Vagina (tissue), 2 donors: ENCODE data around the gene PANX1. TPM values are rescaled to one million over a fixed set of nuclear protein-coding genes. Genes with fewer than 3 reads are reported as not detected.
"Not testable (repeated sequence)": the region's sequence is repeated elsewhere in the genome, so short reads cannot be mapped to it uniquely, and the experiment has no call there.

Experiments
- DNase-seq, 2 donors: peaks; one replicate each; pipeline ENCODE4 v3.0.0-alpha.2; 2017; ENCODE audit errors: extremely low spot score in 2 of 2
- H3K27ac ChIP-seq: fragments of 200-600 bp; sonication (generic); one replicate; pipeline ENCODE4 v1.5.1; 2019
- H3K27me3 ChIP-seq: fragments of 200-600 bp; sonication (generic); one replicate; pipeline ENCODE4 v1.5.1; 2019
- H3K36me3 ChIP-seq, 2 donors: fragments of 200-600 bp; sonication (generic); one replicate each; pipeline ENCODE4 v1.5.1; 2017 to 2019
- H3K4me1 ChIP-seq: fragments of 200-600 bp; sonication (generic); one replicate; pipeline ENCODE4 v1.5.1; 2019
- H3K4me3 ChIP-seq, 2 donors: fragments of 200-600 bp; sonication (generic); 1 replicate in 1 of 2; 2 replicates in 1 of 2; pipeline ENCODE4 v1.5.1; 2016 to 2019
- H3K9me3 ChIP-seq: fragments of 200-600 bp; sonication (generic); one replicate; pipeline ENCODE4 v1.5.1; 2019
- CTCF ChIP-seq, 3 experiments: fragments of 450-650 bp in 2 of 3; fragments of 200-600 bp in 1 of 3; sonication (generic) in 1 of 3; IDR thresholded peaks; one replicate each; pipeline ENCODE4 v1.5.1; 2017 to 2019; ENCODE audit warnings: antibody characterized with exemption in 3 of 3, mild to moderate bottlenecking in 2 of 3, moderate library complexity in 2 of 3
- POLR2A ChIP-seq, 2 donors: fragments of 450-650 bp; IDR thresholded peaks; one replicate each; pipeline ENCODE4 v1.6.1; 2017; ENCODE audit warnings: antibody characterized with exemption in 2 of 2, mild to moderate bottlenecking in 2 of 2, moderate library complexity in 2 of 2
- POLR2AphosphoS5 ChIP-seq, 2 donors: sonication (generic); formaldehyde crosslinking; IDR thresholded peaks; one replicate each; pipeline ENCODE4 v1.9.0; 2017; ENCODE audit warnings: antibody characterized with exemption in 2 of 2, mild to moderate bottlenecking in 2 of 2, low read depth in 1 of 2; ENCODE audit not compliant: insufficient read depth in 1 of 2
- intact Hi-C: fragments of 100-400 bp; cut with DNase I; formaldehyde crosslinking; loops from one replicate; pipeline ENCODE4 v1.15.1; 2023
- total RNA-seq: library from RNA; depleted of rRNA; stranded (reverse); fragments of >200 nt; gene quantifications from one replicate; pipeline ENCODE4 v1.2.3, GENCODE V29; 2016

The PANX1 gene
- total RNA-seq, 1 donor from 2014 or later = 18.9 TPM

- peak in 1 of 2 donors; percentile 77 for DNase-seq
- Histone ChIP-seq H3K4me3 (no peak overlapping the region), H3K36me3 (peaks cover 0 to 7% of the 10 kb centered on the region in 2 donors), H3K27ac (peak overlapping the region; percentile 43), H3K4me1 (peaks cover 75% of the 10 kb centered on the region), H3K9me3 (no peaks in the 10 kb centered on the region), H3K27me3 (no peaks in the 10 kb centered on the region)
- intact Hi-C loops = no loop called here
- TF ChIP-seq POLR2A (IDR thresholded peaks at IDR 0.05) (no peak), POLR2AphosphoS5 (IDR thresholded peaks at IDR 0.05; ENCODE audit: insufficient read depth in 1 of 2, low read depth in 1 of 2) (no peak), CTCF (IDR thresholded peaks at IDR 0.05) (no peak)
Measured at GRCh38 chr11:94152678-94153065, 24.0 kb downstream of the PANX1 start.

GRCh38 chr11:94153320-94153719, 24.7 kb downstream of the PANX1 start:
- Histone ChIP-seq H3K36me3 (peaks cover 0 to 7% of the 10 kb centered on the region in 2 donors), H3K27me3 (no peaks in the 10 kb centered on the region), H3K4me3 (no peak overlapping the region), H3K4me1 (peaks cover 68% of the 10 kb centered on the region), H3K27ac (no peak overlapping the region), H3K9me3 (no peaks in the 10 kb centered on the region)
- TF ChIP-seq POLR2A (IDR thresholded peaks at IDR 0.05) (no peak), CTCF (IDR thresholded peaks at IDR 0.05) (no peak), POLR2AphosphoS5 (IDR thresholded peaks at IDR 0.05; ENCODE audit: insufficient read depth in 1 of 2, low read depth in 1 of 2) (no peak)
- peak in 1 of 2 donors; percentile 56 for DNase-seq
- intact Hi-C loops = no loop called here

- Histone ChIP-seq H3K27me3 (no peaks in the 10 kb centered on the region), H3K4me1 (peaks cover 58% of the 10 kb centered on the region), H3K36me3 (peaks cover 0 to 7% of the 10 kb centered on the region in 2 donors), H3K4me3 (no peak overlapping the region), H3K9me3 (no peaks in the 10 kb centered on the region), H3K27ac (no peak overlapping the region)
- no peak for DNase-seq
- intact Hi-C loops = no loop called here
- no peak for TF ChIP-seq POLR2A (IDR thresholded peaks at IDR 0.05)
- no peak for TF ChIP-seq CTCF (IDR thresholded peaks at IDR 0.05)
Measured at GRCh38 chr11:94154095-94154856, 25.6 kb downstream of the PANX1 start.

- H3K9me3 ChIP-seq, H3K4me3 ChIP-seq, intact Hi-C loops, DNase-seq, H3K27ac ChIP-seq, H3K27me3 ChIP-seq, H3K36me3 ChIP-seq: not testable (repeated sequence)
- peaks cover 28% of the 10 kb centered on the region for H3K4me1 ChIP-seq
Measured at GRCh38 chr11:94157339-94157738, 28.7 kb downstream of the PANX1 start.

- TF ChIP-seq POLR2A (IDR thresholded peaks at IDR 0.05) (no peak), POLR2AphosphoS5 (IDR thresholded peaks at IDR 0.05; ENCODE audit: insufficient read depth in 1 of 2, low read depth in 1 of 2) (no peak), CTCF (IDR thresholded peaks at IDR 0.05) (no peak)
- no peaks in the 10 kb centered on the region for H3K9me3 ChIP-seq
- no peaks in the 10 kb centered on the region for H3K4me1 ChIP-seq
- H3K27me3 ChIP-seq = no peaks in the 10 kb centered on the region
- no peak for DNase-seq
- no peaks in the 10 kb centered on the region for H3K36me3 ChIP-seq
- intact Hi-C loops = no loop called here
- no peak overlapping the region for H3K27ac ChIP-seq
- no peak overlapping the region for H3K4me3 ChIP-seq
Measured at GRCh38 chr11:94168882-94169281, 40.2 kb downstream of the PANX1 start.
